Activated CD8-positive, alpha-beta memory T cell treated with anti-CD3 and anti-CD28 coated beads, Interleukin-2, amount 50 U/mL, for 1 hour (primary cell): Measurements from ENCODE around the gene RAB6B.

Source experiments
- DNase-seq: peaks from one replicate; pipeline ENCODE4 v3.0.0-alpha.2; 2020; ENCODE audit errors: extremely low read depth

The RAB6B gene

DNA sequence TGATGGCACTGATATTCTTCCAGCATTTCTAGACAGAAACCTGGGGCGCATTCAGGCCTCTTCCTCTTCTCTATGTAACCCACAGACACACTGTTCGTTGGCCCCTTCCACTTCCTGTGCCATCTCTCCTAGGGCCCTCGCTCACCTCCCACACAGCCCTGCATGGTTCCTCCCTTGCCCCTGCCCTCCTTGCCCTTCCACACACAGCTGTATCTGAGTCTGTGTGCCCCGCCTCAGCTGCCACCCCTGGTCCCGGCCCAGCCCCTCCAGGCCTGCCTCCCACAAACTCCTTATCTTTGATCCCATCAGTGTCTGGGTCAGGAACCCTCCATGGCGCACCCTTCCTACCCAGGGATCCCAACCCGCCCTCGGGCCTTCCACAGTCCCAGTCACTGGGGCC lies 37.9 kb downstream of the RAB6B start:
- no peak for DNase-seq

DNA sequence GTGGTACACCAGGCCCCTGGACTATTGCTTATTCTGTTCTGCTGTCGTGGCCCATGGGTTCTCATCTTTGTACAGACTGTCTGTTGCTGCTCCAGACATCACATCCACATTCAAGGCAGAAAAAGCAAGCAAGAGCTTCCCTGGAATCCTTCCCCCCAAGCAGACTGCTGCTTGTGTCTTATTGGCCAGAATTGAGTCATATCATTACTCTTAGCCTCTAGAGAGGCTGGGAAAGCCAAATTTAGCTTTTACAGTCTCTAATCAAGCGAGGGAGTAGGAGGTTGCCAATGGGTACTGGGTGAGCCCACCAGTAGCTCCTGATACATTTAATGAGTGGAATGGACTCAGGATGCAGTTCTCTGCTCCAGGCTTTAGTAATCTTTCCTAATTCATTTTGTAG lies 39.4 kb downstream of the RAB6B start:
- no peak for DNase-seq

DNA sequence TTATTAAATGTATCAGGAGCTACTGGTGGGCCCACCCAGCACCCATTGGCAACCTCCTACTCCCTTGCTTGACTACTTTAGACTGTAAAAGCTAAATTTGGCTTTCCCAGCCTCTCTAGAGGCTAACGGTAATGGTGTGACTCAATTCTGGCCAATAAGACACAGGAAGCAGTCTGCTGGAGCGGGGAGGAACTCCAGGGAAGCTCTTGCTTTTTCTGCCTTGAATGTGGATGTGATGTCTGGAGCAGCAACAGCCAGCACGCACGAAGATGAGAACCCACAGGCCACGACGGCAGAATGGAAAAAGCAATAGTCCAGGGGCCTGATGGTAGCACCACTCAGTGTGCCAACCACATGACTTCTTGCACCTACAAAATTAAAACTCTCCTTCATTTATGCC lies 39.9 kb downstream of the RAB6B start:
- no peak for DNase-seq

DNA sequence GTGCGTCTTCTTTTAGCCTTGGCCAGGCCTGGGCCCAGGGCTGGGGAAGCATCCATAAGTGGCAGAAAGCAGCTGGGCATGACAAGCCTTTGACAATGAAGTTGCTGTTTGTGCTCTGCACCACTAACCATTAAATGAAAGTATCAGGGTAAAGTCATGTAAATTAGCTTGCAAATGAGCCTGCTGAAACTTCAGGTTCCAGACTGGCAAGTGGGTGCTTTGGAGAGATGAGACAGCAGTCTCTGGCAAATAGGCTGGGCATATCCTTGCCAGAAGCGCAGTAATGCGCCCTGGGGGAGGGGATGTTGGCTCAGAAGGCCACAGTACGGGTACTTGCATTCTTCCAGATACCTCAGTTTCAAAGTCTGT lies 40.7 kb downstream of the RAB6B start:
- no peak for DNase-seq

DNA sequence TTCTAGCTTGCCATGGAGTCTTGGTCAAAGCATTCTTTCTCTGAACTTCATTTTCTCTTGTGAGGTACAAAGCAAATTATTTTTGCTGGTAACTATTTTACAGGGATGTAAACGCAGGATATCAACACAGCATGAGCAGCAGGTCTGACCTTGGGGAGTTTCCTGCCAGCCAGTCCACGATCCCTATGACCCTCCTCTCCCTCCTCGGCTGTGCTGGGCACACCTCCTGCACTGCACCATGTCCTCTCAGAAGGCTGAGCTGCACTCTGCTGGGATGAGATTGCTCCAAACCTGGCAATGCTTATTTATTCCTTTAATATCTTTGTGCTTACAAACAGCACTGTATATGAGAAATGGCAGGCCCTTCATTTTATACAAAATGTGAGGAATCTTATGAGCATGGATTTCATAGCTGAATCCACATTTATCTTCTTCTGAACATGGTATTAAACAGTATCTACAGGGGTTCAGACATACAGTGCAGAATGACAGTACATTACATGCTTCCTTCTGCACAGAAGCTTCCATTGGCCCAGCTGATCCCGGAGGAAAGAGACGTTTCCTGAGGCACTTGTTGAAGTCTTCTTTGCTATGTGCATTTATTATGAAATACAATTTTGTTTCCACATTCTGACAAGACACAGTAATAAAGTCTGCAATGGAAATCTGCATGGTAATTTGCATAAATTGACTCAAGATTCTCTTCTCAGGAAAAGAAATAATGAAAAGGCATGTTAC lies 41.2 kb downstream of the RAB6B start:
- no peak for DNase-seq

DNA sequence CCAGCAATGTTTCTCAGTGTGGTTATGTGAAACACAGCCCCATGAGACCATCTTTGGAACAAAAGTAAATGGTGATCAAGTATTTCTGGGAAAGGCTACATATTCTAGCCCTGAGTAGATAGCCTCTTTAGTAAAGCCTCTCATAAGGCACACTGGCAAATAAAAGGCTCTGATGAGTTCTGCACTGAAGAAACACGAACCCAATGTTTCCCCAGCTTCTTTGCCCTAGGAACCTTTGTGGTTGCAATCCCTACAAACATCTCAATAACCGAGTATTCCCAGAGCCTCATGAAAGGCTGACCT lies 41.8 kb downstream of the RAB6B start:
- no peak for DNase-seq

DNA sequence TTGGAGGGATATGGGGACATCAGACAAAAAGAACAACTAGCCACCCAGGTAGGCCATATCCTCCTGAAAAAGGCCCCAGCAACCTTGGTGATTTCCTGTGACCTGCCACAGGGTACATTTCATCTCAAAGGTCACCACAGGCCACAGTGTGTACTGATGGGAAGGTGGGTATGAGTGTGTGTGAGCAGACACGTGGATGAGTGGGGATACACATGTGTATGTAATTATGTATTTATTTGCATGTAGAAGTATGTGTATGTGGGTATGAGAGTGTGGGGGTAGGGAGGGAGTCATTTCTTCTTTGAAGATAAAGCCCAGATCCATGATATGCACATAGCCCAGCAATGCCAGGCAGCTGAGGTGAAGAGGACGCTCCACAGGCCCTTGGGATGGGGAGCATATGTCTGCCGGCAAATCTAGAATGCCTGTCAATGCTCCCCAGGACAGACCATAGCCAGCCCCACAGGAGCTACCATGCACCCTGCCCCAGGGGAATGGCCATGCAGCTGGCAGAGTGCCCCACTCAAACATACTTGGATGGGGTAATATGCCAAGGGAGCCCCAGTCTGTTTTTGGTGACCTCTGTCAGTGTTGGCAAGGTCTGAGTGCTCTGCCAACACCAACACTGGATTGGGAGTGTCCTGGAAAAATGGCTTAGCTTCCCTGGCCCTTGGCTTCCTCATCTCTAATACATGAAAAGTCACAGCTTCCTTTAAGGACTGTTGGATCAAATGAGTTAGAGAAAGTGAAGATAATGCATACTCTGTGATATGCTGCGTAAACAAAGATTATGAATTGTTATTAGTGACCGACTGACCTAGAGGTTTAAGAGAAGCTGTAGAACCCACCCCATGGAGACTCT lies 42.4 kb downstream of the RAB6B start:
- DNase-seq, result no peak

DNA sequence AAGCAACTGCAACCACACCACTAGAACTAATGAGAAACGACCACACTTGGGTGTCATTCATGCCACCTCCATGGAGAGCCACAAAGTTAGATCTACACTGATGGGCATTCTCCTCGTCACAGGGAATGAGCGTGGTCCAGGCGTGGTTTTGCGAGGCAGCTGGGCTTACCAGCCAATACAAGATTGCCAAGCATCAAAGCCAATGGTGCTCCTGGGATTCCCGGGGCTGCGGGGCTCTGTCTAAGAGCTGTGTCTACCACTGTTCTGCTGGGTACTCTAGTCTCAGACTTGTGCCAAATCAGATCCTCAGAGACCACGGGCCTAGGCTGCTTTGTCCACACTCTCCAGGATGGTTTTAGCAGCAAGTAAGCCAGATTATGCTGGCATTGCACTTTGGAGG lies 43.8 kb downstream of the RAB6B start:
- DNase-seq, result no peak

DNA sequence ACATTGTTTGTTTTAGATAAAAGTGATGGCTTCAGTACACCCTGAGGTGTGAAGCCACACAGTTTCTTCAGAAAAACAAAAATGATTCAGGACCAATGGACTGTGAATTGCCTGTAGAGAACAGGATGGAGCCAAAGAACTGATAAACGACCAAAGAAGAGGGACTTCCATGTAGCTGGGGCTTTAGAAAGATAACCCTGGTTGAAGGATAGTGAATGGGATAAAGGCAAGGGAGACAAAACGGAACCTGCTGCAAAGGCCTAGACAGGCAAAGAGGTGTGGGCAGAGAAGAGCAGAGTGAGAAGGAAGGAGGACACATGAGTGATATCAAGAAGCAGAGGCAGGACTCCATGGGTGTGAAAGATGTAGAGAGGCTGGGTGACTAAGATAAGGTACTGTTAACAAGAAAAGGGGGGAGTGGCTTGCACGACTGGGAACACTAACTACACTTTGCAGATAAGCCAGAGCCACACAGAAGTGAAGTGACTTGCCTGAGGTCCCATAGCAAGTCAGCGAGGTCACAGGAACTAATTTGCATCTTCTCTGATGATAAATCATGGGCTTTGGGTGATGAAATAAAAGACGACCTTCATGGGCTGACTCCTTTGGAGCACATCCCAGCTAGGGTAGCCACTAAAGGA lies 44.3 kb downstream of the RAB6B start:
- no peak for DNase-seq

DNA sequence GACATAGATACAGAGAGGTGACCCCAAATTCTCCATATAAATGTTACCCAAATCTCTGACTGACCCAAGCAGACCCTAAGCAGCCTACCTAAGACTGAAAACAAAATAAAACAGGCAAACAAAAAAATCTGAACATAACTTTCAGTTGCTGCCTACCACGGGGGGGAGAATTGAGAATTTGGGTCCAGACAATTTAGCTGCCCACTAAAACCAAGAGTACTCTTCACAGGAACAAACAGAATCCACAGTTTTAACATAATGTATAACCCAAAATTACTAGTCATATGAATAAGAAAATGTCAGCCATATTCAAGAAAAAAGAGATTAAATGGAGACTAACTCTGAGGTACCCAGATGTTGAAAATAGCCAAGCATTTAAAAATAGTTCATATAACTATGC lies 45.6 kb downstream of the RAB6B start:
- no peak for DNase-seq

DNA sequence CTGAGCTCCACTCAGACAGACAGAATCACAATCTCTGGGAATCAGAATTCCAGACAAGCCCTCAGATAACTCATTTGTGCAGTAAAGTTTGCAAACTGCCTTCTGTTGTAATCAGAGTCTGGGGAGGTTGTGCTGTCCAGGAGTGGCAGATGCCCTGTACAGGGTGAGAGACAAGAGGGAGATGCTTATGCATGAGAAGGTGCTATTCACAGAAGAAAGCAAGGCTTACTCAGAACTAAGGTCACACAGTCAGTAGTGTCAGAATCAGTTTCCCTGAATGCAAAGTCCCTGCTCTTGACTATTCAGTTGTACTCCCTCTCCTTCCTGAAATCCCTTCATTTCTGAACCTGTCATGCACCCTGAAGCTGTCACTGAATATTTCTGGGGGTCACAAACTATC lies 46.3 kb downstream of the RAB6B start:
- DNase-seq, result no peak

DNA sequence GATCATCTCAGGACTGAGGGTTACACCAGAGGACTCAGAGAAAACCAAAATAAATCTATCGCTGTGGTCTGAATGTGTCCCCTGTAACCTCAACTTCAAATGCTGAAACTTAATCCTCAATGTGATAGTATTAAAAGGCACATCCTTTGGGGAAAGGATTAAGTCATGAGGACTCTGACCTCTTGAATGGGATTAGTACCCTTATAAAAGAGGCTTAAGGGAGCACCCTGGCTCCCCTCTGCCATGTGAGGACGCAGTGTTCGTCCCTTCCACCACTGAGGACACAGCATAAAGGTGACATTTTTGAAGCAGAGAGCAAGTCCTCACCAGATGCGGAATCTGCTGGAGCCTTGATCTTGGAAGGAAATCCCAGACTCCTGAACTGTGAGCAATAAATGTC lies 50.6 kb downstream of the RAB6B start:
- no peak for DNase-seq

DNA sequence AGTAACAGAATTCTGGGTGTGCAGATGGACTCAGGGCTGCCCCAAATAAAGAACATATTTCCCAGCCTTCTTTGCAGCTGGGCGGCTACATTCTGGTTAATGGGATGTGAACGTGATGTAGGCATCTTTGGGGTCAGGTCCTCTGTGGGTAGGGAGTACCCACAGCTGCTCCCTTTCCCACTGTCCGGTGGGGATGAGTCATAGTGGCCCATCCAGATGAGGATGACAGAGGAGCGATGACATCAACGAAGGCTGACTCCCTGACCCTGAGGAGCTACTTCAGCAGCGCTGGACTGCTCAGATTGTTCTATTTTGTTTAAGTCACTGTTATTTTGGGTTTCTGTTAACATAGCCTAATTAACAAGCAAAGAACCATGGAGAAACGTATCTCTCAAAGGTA lies 52.0 kb downstream of the RAB6B start:
- DNase-seq, result no peak

DNA sequence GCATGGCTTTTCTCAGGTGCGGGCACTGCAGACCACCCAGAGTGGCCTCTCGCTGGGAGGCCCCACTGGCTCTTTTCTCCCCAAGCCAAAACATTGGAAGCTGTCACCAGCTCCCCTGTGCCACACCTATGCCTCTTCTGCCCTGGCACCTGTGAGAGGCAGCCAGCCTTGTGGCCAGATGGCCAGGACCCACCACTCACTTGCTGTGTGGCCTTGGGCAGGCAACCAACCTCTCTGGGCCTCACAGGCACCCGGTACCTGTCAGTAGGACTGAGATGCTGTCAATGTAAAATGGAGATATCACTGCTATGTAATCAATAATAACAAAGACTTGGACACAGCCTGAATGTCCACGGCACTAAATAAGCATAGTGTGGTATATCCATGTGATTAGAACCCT lies 53.5 kb downstream of the RAB6B start:
- DNase-seq, result no peak

DNA sequence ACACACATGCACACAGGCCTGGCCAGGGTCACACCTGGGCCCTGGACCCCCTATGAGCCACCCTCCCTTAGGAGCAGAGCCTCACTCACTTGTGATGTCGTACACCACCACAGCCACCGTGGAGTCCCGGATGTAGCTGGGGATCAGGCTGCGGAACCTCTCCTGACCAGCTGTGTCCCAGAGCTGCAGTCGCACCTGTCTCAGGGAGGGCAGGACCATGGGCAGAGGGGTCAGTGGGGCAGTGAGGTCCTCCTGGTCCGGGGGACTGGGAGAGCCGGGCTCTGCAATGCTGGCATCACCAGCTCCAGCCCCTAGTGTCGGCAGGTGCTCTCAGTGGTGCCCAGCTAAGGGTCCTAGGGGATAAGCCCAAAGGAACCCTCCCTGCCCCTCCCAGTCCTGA lies 54.5 kb downstream of the RAB6B start:
- no peak for DNase-seq

DNA sequence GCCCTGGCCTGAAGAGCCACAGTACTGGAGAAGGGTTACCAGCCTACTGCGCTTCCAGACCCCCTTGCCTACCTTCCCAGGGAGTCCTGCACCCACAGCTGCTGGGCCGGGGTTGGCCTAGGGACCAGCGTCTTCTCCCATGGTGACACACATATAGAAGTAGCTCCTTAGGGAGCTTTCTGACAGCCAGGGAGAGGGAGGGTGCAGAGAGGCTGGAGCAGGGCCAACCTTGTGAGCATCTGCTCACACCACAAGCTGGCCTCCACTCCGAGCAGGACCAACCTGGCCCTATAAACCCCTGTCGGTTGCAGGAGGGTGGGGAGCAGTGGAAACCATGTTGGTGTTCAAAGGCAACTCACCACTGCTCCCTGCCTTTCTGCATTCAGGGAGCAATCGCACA lies 54.9 kb downstream of the RAB6B start:
- no peak for DNase-seq

DNA sequence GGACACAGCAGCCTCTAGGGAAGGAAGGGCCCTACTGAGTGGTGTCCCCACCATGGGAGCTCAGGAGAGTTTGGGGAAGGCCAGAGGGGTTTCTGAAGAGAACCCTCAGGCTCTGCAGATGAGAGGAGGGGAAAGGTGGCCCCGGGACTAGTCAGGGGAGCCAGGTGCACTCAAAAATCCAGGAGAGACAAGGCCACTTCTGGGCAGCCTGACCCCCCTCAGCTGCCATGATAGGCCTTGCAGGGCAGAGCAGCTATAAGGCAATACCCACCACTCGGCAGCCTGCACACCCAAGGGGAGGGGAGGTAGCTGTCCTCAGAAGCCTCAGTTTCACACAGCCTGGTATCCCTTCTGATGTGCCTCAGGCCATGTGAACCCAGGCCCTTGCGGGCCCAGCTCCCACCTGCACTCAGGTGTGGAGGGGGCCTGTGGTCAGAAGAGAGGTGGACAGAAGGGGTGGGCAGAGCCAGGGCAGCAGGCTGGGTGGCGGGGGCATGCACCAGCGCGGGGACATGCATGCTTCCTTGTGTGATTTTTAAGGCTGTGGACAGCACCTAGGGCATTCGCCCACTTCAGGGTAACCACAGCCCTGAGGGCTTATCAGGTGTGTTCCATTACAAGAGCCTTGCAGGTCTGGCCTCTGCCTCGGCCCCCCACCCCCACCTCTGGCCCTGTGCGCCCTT lies 55.5 kb downstream of the RAB6B start:
- no peak for DNase-seq

DNA sequence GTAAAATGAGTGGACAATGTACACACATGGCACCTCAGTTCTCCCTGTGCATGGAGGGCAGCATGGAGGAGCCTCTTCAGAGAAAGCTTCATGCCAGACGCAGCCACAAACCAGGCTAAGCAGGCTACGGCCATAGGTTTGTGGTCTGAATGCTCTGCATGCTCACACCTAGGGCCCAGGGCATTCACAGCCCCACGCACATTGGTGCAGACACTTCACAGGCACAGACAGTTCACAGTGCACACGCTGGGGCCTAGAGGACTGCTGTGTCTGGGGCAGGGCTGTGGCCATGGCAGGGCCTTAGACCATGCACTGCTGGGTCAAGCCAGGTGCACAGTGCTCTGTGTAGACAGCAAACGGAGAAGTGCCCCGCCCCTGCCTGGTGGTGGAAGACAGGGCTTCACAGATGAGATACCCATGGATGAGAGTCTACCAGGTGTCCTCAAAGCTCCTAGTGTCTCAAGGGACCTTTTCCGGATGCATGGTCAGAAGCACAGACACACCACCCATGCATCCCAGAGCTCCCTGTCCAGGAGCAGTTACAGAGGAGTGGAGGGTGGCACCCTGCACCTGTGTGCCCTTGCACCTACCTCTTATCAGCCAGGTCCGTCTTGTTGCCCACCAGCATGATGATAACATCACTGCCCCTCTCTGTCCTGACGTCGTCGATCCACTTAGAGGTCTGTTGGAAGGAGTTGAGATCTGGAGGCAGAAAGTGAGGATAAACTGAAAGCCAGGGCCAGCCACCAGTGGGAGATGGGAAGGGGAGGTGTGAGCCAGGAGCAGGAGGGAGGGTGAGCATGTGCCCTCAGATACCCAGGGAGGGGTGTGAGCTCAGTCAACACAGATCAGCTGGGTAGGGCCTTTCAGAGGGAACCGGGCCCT lies 56.5 kb downstream of the RAB6B start:
- DNase-seq, result no peak

DNA sequence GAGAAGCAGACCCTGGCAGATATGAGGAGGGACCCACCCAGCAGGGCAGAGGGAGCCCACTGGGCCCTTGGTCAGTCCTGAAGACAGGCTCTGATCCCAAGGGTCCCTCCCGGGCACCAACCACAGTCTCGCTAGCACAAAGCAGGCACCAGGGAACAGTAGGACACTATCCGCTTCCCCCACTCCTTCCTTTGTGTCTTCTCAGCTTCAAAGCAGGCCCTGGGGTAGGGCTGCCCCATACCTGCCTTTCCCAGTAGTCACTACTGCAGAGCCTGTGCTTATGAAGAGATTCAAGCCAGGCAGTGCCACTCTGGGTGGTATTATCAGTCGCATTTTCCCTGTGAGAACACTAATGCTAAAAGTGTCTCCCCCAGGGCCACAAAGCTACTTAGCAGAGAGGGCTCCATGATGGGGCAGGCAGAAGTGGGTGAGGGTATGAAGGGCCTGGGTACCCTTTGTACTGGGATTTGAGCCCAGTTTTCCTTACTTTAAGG lies 57.3 kb downstream of the RAB6B start:
- no peak for DNase-seq

DNA sequence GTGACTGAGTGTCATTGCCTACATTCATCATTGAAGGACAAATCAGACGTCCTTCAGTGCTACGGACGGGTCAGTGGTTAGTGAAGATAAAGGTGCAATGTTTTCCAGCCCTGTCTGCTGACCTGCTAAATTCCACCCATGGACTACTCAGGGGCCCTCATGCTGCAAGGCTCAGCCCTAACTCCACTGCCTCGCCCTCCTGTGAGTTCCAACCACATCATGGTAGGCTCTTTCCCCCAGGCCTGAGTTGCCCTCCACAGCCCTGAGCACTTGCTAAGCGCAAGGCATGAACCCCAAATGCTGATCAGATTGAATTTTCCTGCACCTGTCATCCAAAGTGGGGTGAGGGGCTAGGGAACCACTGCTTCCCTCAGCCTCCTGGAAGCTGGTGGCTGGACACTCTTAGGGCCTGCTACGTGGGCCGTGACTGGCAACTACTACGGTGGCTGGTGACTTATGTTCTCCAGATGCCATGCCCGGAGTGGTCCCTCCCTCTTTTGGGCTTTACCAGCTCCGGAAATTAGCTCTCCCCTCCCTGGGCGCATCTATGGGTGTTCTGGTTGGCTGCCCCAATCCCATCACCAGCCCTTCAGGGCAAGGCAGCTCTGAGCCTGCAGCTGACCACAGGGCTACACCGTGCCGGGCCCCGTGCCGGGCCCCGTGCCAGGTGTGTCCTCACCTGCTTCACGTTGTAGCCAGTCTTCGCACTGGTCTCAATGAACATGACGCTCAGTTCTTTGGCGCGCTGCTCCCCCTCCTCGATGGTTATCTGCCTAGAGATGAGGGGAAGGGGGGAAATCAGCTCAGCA lies 58.0 kb downstream of the RAB6B start:
- DNase-seq, result no peak
